Thyroid gland (tissue), 4 donors: ENCODE results near the gene KCNJ6.
"Not testable (repeated sequence)": the region's sequence is repeated elsewhere in the genome, so short reads cannot be mapped to it uniquely, and the experiment has no call there.

Source experiments
- CTCF ChIP-seq, 6 experiments: fragments of 200-600 bp in 3 of 6; fragments of 450-650 bp in 3 of 6; sonication (generic) in 3 of 6; IDR thresholded peaks; one replicate each; pipeline ENCODE4 v1.5.1; 2016 to 2019; ENCODE audit warnings: antibody characterized with exemption in 6 of 6, mild to moderate bottlenecking in 2 of 6, inconsistent platforms in 1 of 6, moderate library complexity in 1 of 6
- POLR2A ChIP-seq, 2 donors: fragments of 450-650 bp; IDR thresholded peaks; one replicate each; pipeline ENCODE4 v1.6.1; 2017; ENCODE audit warnings: antibody characterized with exemption in 2 of 2, mild to moderate bottlenecking in 2 of 2, moderate library complexity in 1 of 2

GRCh38 chr21:37643862-37644261, 272.4 kb downstream of the KCNJ6 start:
- not testable (repeated sequence) for TF ChIP-seq CTCF, POLR2A (IDR thresholded peaks at IDR 0.05)
